GM12873 (cell line): ENCODE results near the gene UTS2B.

Experiments used
- TF ChIP-seq, protein P1 (sequence below): IDR thresholded peaks from 2 replicates; pipeline ENCODE4 v1.5.1; 2012; ENCODE audit warnings: low read depth, mild to moderate bottlenecking, moderate library complexity, low read length, control low read depth; ENCODE audit not compliant: insufficient read depth; ENCODE audit errors: missing control alignments

UTS2B gene

DNA sequence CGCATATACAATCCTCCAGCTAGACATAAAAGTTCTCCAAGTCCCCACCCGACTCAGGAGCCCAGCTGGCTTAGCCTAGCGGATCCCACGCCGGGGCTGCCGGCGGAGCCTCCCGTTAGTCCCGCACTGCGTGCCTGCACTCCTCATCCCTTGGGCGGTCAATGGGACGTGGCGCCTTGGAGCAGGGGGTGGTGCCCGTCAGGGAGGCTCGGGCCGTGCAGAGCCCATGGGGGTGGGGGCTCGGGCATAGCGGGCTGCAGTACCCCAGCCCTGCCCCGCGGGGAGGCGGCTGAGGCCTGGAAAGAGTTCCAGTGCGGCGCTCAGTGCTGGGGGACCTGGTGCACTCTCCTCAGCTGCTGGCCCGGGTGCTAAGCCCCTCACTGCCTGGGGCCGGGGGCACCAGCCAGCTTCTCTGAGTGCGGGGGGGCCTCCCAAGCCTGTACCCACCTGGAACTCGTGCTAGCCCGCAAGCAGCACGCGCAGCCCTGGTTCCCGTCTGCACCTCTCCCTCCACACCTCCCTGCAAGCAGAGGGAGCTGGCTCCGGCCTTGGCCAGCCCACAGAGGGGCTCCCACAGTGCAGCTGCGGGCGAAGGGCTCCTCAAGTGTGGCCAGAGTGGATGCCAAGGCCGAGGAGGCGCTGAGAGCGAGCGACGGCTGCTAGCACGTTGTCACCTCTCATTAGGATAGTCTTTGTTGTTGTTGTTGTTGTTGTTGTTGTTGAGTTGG, 13.3 kb downstream of the UTS2B start:
- TF ChIP-seq, protein P1, sequence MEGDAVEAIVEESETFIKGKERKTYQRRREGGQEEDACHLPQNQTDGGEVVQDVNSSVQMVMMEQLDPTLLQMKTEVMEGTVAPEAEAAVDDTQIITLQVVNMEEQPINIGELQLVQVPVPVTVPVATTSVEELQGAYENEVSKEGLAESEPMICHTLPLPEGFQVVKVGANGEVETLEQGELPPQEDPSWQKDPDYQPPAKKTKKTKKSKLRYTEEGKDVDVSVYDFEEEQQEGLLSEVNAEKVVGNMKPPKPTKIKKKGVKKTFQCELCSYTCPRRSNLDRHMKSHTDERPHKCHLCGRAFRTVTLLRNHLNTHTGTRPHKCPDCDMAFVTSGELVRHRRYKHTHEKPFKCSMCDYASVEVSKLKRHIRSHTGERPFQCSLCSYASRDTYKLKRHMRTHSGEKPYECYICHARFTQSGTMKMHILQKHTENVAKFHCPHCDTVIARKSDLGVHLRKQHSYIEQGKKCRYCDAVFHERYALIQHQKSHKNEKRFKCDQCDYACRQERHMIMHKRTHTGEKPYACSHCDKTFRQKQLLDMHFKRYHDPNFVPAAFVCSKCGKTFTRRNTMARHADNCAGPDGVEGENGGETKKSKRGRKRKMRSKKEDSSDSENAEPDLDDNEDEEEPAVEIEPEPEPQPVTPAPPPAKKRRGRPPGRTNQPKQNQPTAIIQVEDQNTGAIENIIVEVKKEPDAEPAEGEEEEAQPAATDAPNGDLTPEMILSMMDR: no peak

DNA sequence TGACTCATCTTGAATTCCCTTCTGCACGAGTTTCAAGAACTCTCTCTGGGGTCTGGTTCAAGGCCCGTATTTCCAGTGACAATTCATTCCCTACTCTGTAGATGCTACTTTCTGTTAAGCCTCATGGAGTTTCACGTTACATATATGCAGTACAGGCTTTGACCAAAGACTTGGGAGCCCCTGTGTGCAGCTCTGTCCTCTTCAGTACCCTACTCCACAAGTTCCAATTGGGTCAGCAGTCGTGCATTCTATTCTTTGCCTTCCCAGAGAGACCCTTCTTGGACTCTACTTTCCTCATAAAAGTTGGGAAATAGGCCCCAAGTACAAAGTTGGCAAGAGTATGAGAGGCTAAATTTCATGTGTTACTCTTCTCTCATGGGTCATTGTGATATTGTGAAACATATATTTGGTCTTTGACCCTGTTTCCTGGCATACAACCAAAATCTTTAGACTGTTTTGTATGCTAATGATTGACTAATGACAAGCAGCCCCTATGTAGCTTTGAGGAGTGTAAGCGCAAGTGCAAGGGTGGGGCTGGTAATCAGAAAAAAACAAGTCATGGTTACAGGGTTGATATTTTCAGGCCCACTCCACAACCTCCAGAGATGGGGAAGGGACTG, 16.1 kb downstream of the UTS2B start:
- TF ChIP-seq, protein P1: no peak

DNA sequence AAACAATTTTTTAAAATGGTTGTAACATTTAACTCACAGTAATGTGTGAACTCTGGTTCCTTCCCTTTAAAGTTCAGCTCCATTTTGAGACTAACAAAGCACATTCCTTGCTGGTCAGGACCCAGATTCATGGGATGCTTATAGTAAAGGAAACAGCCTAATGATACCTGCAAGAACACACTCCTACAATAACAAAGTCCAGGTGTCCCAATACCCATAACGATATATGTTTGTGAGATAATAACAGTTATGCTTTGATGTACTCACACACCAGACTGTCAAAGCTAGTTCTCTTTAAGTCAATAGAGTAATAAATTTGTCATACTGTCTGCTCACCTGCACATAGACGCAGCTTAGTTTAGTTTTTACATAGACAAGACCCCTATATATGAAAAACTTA, 17.0 kb downstream of the UTS2B start:
- TF ChIP-seq, protein P1: no peak

DNA sequence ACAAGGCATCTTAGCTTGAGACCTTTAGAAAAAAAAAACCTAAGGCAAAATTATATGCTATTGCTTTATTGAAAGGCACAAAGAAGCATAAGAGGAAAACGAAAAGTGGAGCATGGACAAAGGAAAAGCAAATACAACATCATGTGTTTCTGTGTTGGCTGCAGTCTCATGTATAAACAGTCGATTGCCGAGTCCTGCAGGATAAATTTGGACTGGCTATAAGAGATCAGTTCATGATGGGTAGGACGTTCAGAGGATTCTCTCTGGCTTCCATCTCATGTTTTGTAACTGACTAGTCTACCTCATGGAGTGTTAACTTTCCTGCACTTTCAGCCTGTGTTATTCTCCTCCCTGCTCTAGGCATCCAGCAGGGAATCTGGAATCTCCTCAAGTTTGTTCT, 23.0 kb downstream of the UTS2B start:
- TF ChIP-seq, protein P1: no peak

DNA sequence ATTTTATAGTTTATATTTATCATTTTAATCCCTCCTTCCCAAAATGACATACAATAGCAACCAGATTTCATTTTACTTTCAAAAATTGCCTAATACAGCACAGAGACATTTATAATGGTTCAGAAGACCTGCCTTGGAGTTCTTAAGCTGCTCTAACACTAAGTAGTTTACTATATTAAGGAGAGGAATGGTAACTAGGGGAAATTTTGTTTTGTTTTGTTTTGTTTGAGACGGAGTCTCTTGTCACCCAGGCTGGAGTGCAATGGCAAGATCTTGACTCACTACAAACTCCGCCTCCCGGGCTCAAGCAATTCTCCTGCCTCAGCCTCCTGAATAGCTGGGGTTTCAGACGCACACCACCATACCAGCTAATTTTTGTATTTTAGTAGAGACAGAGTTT, 23.9 kb downstream of the UTS2B start:
- TF ChIP-seq, protein P1: no peak

DNA sequence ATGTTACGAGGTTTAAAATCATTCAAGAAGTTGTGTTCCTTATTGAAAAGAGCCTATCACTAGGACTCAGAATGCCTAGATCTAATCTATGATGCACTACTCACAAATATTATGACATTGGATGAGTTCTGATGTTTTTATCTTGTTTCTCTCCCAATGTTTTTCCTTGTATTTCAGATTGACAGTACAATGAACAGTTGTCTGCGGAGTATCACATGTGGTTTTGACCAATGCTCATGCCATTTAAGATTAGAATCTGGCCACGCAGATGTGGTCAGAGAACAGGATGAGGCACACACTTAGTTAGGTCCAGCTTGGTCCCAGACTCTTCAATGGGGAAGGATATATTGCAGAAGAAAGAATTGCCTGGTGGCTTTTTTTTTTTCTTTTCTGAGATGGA, 26.7 kb downstream of the UTS2B start:
- TF ChIP-seq, protein P1: no peak

DNA sequence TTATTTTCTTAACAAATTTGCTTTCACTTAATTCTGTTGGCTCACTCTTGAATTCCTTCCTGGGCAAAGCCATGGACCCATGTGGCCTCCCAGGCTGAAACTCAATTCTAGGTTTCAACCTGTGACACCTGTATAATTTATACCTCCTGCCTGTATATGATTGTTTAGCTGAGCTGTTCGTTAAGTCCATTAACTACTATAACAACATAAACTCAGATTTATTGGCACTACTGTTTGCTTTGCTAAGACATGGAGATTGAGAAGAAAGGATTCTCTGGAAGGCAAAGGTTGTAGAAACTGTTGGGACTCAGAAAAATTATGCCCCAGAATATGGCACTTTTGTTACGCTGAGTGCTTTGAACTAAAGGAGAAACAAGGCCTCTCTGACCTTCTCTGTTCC, 27.9 kb downstream of the UTS2B start:
- TF ChIP-seq, protein P1: no peak
